GM10248 (cell line): ENCODE results near the gene TFAM.
A peak's percentile ranks its signal among the peaks of the same experiment; 100 is the strongest.

ENCODE experiments used
- CTCF ChIA-PET: fragments of 300-600 bp; sonication (Branson Sonifier 250); formaldehyde crosslinking; extraction: SDS; loops from one replicate; lab custom pipeline; 2021; ENCODE audit warnings: antibody characterized with exemption; lab: Yijun Ruan, JAX
- POLR2A ChIA-PET: fragments of 350-650 bp; sonication (Branson Sonifier 250); formaldehyde crosslinking; extraction: SDS; loops from one replicate; lab custom pipeline; 2020; ENCODE audit warnings: antibody characterized with exemption; lab: Yijun Ruan, JAX
- DNase-seq: peaks from one replicate; pipeline ENCODE4 v3.0.0; 2012; ENCODE audit errors: extremely low spot score
- TF ChIP-seq, protein P1 (sequence below): IDR thresholded peaks from 2 replicates; pipeline ENCODE4 v1.5.1; 2012; ENCODE audit warnings: mild to moderate bottlenecking, low read depth; ENCODE audit errors: extremely low read depth, missing control alignments, control extremely low read depth

TFAM gene

GRCh38 chr10:58367069-58367468, 18.1 kb upstream of the TFAM start:
- TF ChIP-seq, protein P1, sequence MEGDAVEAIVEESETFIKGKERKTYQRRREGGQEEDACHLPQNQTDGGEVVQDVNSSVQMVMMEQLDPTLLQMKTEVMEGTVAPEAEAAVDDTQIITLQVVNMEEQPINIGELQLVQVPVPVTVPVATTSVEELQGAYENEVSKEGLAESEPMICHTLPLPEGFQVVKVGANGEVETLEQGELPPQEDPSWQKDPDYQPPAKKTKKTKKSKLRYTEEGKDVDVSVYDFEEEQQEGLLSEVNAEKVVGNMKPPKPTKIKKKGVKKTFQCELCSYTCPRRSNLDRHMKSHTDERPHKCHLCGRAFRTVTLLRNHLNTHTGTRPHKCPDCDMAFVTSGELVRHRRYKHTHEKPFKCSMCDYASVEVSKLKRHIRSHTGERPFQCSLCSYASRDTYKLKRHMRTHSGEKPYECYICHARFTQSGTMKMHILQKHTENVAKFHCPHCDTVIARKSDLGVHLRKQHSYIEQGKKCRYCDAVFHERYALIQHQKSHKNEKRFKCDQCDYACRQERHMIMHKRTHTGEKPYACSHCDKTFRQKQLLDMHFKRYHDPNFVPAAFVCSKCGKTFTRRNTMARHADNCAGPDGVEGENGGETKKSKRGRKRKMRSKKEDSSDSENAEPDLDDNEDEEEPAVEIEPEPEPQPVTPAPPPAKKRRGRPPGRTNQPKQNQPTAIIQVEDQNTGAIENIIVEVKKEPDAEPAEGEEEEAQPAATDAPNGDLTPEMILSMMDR = no peak
- no peak for DNase-seq
- POLR2A ChIA-PET = no interaction called here
- CTCF ChIA-PET = interaction anchor here (0.9 to 2.3 kb wide), 4 partner anchors 16 to 62 kb away, joined by 3 to 9 read pairs (median 3); partner anchors contain the start of gene TFAM

GRCh38 chr10:58371473-58371872, 13.7 kb upstream of the TFAM start:
- CTCF ChIA-PET = interaction anchor here (1.6 to 2.5 kb wide), 2 partner anchors 11 to 13 kb away, joined by 7 to 14 read pairs; partner anchors contain the start of gene TFAM
- POLR2A ChIA-PET = interaction anchor here (0.6 kb wide), 1 partner anchor 275 kb away, joined by 6 read pairs; no protein-coding TSS in a partner anchor

DNA sequence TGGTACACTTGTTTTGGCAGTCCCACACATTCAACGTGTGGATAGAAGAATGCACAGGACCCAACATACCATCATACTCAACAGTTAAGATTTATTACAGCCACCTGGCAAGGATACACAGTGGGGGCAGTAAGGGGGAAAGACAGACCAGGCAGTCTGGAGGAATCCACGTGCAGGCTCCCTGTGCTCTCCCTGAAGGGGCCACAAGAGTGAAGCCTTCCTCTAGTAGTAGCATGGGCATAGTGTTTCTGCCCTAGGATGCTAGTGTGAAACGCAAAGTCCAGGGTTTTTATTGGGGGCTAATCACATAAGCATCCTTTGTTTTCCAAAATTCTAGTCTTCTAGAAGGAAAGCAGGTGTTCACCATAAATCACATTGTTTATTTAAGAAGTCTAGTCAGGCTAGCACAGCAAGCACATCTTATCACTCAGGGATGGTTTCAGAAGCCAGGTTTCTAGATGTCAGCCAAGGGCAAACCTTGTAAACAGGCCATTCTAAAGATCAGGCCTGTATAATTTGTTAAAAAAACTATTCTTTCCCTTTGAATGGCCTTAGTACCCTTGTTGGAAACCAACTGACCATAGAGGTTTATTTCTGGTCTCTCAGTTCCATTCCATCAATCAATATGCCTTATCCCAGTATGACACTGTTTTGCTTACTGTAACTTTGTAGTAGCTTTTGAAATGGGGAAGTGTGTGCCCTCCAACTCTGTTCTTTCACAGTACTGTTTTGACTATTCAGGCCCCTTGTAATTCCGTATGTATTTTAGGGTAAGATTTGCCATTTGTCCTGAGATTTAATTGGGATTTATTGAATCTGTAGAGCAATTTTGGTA, 12.4 kb upstream of the TFAM start:
- no peak for DNase-seq
- TF ChIP-seq, protein P1 = no peak
- POLR2A ChIA-PET = no interaction called here
- CTCF ChIA-PET = interaction anchor here (1.1 to 3.3 kb wide), 3 partner anchors 9 to 12 kb away, joined by 3 to 16 read pairs (median 6); no protein-coding TSS in a partner anchor

More at GRCh38 chr10:58371473-58371872, 13.7 kb upstream of the TFAM start:
- TF ChIP-seq, protein P1 = no peak
- no peak for DNase-seq

DNA sequence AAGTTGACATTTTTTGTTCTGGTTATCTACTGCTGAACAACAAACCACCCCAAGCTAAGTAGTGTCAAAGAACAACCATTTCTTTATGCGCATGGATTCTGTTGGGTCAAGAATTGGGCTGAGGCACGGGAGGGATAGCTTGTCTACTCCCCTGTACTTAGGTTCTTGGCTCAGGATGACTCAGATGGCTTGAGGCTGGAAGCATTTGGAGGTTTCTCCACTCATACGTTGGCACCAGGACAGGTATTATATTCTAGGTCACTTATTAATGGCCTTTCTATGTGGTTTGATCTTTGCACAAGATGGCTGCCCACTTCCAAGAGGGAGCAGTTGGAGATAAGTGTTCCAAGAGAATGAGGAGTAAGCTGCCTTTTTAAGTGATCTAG, 11.8 kb upstream of the TFAM start:
- POLR2A ChIA-PET = no interaction called here
- CTCF ChIA-PET = interaction anchor here (0.8 to 3.3 kb wide), 4 partner anchors 8 to 26 kb away, joined by 3 to 16 read pairs (median 4); no protein-coding TSS in a partner anchor
- no peak for DNase-seq
- TF ChIP-seq, protein P1 = no peak

DNA sequence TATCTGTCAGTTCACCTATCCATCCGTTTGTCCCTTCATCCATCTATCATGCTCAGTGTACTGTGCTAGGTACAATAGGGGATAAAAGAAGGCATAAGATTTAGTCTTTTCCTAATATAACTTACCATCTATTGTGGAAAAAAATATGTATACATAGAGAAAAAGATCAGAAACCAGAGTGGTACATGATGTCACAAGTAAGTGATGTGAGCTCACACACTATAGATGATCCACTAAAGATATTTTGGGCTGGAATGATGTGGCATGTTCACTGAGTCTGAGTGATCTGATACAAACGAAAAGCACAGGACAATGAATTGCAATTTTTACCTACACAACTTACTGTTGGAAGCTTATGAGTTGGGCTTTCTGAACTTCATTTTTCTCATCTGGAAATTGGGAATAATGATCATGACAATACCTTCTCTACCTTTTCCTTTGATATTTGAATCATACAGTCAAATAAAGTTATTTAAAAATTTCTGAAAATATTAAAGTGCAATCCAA, 2.7 kb upstream of the TFAM start:
- DNase-seq = no peak
- POLR2A ChIA-PET = no interaction called here
- CTCF ChIA-PET = interaction anchor here (0.6 to 8.4 kb wide), 4 partner anchors 8 to 82 kb away, joined by 3 to 60 read pairs (median 12); no protein-coding TSS in a partner anchor
- TF ChIP-seq, protein P1 = no peak

GRCh38 chr10:58384095-58384494, 1.1 kb upstream of the TFAM start:
- ChIA-PET CTCF (interaction anchor here (0.7 to 8.4 kb wide), 19 partner anchors 10 to 109 kb away, joined by 3 to 60 read pairs (median 5); partner anchors contain the start of gene UBE2D1), POLR2A (interaction anchor here (1.8 kb wide), 1 partner anchor 49 kb away, joined by 5 read pairs; the partner anchor contains the start of gene UBE2D1)
- TF ChIP-seq, protein P1 = no peak
- DNase-seq = peak; percentile 57
